Measurements from ENCODE around the gene CSPG4.

CSPG4 gene

GRCh38 chr15:75663931-75664421 is 48.7 kb downstream of the CSPG4 start:
- DNase-seq: no peak

- DNase-seq: no peak
Observed at GRCh38 chr15:75662823-75663519, 49.7 kb downstream of the CSPG4 start.

GRCh38 chr15:75661756-75662140 is 50.9 kb downstream of the CSPG4 start:
- no peak for DNase-seq

GRCh38 chr15:75661100-75661755 is 51.4 kb downstream of the CSPG4 start:
- DNase-seq: no peak

GRCh38 chr15:75659928-75660645 is 52.6 kb downstream of the CSPG4 start:
- no peak for DNase-seq

- DNase-seq: no peak
Observed at GRCh38 chr15:75659141-75659771, 53.4 kb downstream of the CSPG4 start.

- DNase-seq: no peak
Observed at GRCh38 chr15:75656813-75657212, 55.8 kb downstream of the CSPG4 start.

GRCh38 chr15:75656331-75656730 is 56.3 kb downstream of the CSPG4 start:
- no peak for DNase-seq

GRCh38 chr15:75655931-75656330 is 56.7 kb downstream of the CSPG4 start:
- DNase-seq: no peak

GRCh38 chr15:75654201-75654907 is 58.3 kb downstream of the CSPG4 start:
- no peak for DNase-seq

- no peak for DNase-seq
Observed at GRCh38 chr15:75653347-75653913, 59.2 kb downstream of the CSPG4 start.

- no peak for DNase-seq
Observed at GRCh38 chr15:75651810-75652543, 60.7 kb downstream of the CSPG4 start.

GRCh38 chr15:75650908-75651809 is 61.5 kb downstream of the CSPG4 start:
- DNase-seq: no peak

GRCh38 chr15:75649848-75650247 is 62.8 kb downstream of the CSPG4 start:
- DNase-seq: no peak

GRCh38 chr15:75649045-75649761 is 63.4 kb downstream of the CSPG4 start:
- no peak for DNase-seq

GRCh38 chr15:75648156-75649000 is 64.3 kb downstream of the CSPG4 start:
- DNase-seq: no peak

- no peak for DNase-seq
Observed at GRCh38 chr15:75647370-75648155, 65.1 kb downstream of the CSPG4 start, which contains the start of gene SNX33. SNX33 (plus strand) TSS chr15:75647912; CDS start chr15:75649103, 1,191 bp downstream.

- DNase-seq: no peak
Observed at GRCh38 chr15:75646944-75647364, 65.7 kb downstream of the CSPG4 start.

All from NCI-H1092 (cell line).